Stimulated activated CD4-positive, alpha-beta T cell treated with anti-CD3 and anti-CD28 coated beads, Interleukin-4, amount 100 ng/mL, for 4 hours (primary cell): ENCODE data around the gene FOXD3.

Source experiments
- DNase-seq, 2 experiments: peaks; one replicate each; pipeline ENCODE4 v3.0.0-alpha.2; 2020

Gene FOXD3

GRCh38 chr1:63362578-63362977 lies 40.2 kb downstream of the FOXD3 start:
- DNase-seq = no peak

GRCh38 chr1:63363014-63363413 lies 40.6 kb downstream of the FOXD3 start:
- no peak for DNase-seq

- no peak for DNase-seq
Measured at GRCh38 chr1:63366908-63367214, 44.5 kb downstream of the FOXD3 start.

GRCh38 chr1:63367215-63368103 lies 45.1 kb downstream of the FOXD3 start, which contains the start of gene ALG6:
Gene ALG6 (plus strand): TSS chr1:63367627. CDS start chr1:63370978, 3,351 bp downstream.
- peak; percentile 88 to 94 for DNase-seq

GRCh38 chr1:63368131-63368530 lies 45.8 kb downstream of the FOXD3 start:
- no peak for DNase-seq
